Measurements from ENCODE around the gene FAM13A. TPM values are rescaled to one million over a fixed set of nuclear protein-coding genes. Genes with fewer than 3 reads are reported as not detected.
A peak's percentile ranks its signal among the peaks of the same experiment; 100 is the strongest.

FAM13A gene
- total and polyA plus RNA-seq, 2 experiments from 2014 or later, result 5.3 to 6.6 TPM

DNA sequence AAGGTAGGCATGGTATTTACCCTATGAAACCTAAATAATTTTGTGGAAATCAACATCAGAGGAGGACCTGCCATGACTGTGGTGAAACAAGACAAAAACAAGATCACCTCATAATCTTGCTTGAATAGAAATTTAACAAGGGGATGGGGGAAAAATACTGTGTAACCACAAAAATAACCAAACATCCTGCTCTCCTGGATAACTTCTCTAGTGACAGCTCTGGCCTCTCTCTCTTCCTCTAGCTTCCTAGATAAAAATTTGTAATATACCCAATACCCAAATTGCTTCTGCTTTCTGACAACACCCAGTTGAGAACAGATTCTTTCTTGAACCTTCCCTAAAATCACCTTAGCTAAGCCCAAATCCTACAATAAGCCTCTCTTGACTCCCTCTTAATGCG lies 42.5 kb upstream of the FAM13A start:
- no peak overlapping the region for H3K27ac ChIP-seq
- in situ Hi-C loops (cut with MboI), result no loop called here
- no peaks in the 10 kb centered on the region for H4K20me1 ChIP-seq (ENCODE audit: insufficient read depth)
- no peaks in the 10 kb centered on the region for H3K36me3 ChIP-seq (ENCODE audit: low read depth)
- DNase-seq, result no peak
- H3F3A ChIP-seq (ENCODE audit: insufficient read depth), result no peaks in the 10 kb centered on the region
- H3K4me2 ChIP-seq (ENCODE audit: unreplicated experiment), result no peak overlapping the region
- H3K9ac ChIP-seq, result no peak overlapping the region
- H3K79me2 ChIP-seq (ENCODE audit: insufficient read depth), result no peaks in the 10 kb centered on the region
- no peaks in the 10 kb centered on the region for H3K4me1 ChIP-seq (ENCODE audit: insufficient read depth)
- peaks cover 6% of the 10 kb centered on the region; the same call in 1 of the 2 replicates for H3K9me2 ChIP-seq (ENCODE audit: insufficient read depth)
- 86 to 100% methylated on average over 1 of the region's 1 CpG for WGBS, 2 experiments (ENCODE audit: low coverage in 1 of 2, low lambda C conversion rate in 2 of 2, missing lambda C conversion rate in 2 of 2)
- no peaks in the 10 kb centered on the region for H3K9me3 ChIP-seq (ENCODE audit: low read depth)
- no peak for TF ChIP-seq EZH2phosphoT487 (IDR thresholded peaks at IDR 0.05; ENCODE audit: insufficient read depth, low read depth)
- TF ChIP-seq EZH2 (IDR thresholded peaks at IDR 0.05; ENCODE audit: insufficient read depth, poor library complexity, severe bottlenecking), result no peak
- H3K4me3 ChIP-seq, result no peak overlapping the region
- H3K27me3 ChIP-seq (replicated peaks; ENCODE audit: insufficient read depth), result 0 out of 2 replicates have a peak, but pooled peaks cover 4% of the 10 kb centered on the region
- no peak overlapping the region for H2AFZ ChIP-seq

DNA sequence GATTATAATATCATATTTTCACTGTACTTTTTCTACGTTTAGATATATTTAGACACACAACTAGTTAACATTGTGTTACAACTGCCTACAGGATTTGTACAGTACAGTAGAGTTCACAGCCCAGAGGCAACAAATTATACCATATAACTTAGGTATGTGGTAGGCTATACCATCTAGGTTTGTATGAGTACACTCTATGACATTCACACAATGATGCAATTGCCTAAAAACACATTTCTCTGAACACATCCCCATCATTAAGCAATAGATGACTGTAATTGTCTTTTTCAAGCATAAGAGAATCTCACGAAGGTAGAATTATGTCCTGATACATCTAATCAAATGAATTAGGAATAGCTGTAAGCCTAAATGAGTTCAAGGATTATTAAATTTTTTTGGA lies 42.0 kb upstream of the FAM13A start:
- H3K27ac ChIP-seq, result no peak overlapping the region
- H4K20me1 ChIP-seq (ENCODE audit: insufficient read depth), result no peaks in the 10 kb centered on the region
- no peaks in the 10 kb centered on the region for H3F3A ChIP-seq (ENCODE audit: insufficient read depth)
- H3K9me3 ChIP-seq (ENCODE audit: low read depth), result no peaks in the 10 kb centered on the region
- no peaks in the 10 kb centered on the region for H3K36me3 ChIP-seq (ENCODE audit: low read depth)
- TF ChIP-seq EZH2 (IDR thresholded peaks at IDR 0.05; ENCODE audit: insufficient read depth, poor library complexity, severe bottlenecking) (no peak), EZH2phosphoT487 (IDR thresholded peaks at IDR 0.05; ENCODE audit: insufficient read depth, low read depth) (no peak)
- no peak overlapping the region for H3K4me2 ChIP-seq (ENCODE audit: unreplicated experiment)
- peak; percentile 39 for DNase-seq
- 34 to 42% methylated on average over 2 of the region's 2 CpGs for WGBS, 2 experiments (ENCODE audit: low coverage in 1 of 2, low lambda C conversion rate in 2 of 2, missing lambda C conversion rate in 2 of 2)
- no peak overlapping the region for H3K4me3 ChIP-seq
- in situ Hi-C loops (cut with MboI), result no loop called here
- 0 out of 2 replicates have a peak, but pooled peaks cover 3% of the 10 kb centered on the region for H3K27me3 ChIP-seq (replicated peaks; ENCODE audit: insufficient read depth)
- no peak overlapping the region for H2AFZ ChIP-seq
- H3K9me2 ChIP-seq (ENCODE audit: insufficient read depth), result peaks cover 6% of the 10 kb centered on the region; the same call in 1 of the 2 replicates
- H3K79me2 ChIP-seq (ENCODE audit: insufficient read depth), result no peaks in the 10 kb centered on the region
- no peak overlapping the region for H3K9ac ChIP-seq
- H3K4me1 ChIP-seq (ENCODE audit: insufficient read depth), result no peaks in the 10 kb centered on the region

DNA sequence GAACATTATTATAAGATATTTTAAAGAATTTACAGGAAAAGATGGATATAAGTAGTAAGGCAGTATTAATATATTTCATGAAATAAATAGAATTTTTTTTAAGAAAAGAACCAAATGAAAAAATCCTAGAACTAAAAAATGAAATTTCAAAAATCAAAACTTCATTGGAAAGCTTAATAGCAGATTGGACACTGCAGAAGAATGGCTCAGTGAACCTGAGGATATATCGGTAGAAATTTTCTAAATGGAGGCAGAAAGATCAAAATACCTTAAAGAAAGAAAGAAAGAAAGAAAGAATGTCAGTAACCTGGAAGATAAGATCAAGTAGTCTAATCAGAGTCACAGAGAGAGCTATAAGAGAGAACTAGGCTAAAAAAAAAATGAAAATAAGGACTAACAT lies 21.3 kb upstream of the FAM13A start:
- H4K20me1 ChIP-seq (ENCODE audit: insufficient read depth), result no peaks in the 10 kb centered on the region
- H3K9ac ChIP-seq, result no peak overlapping the region
- WGBS, 2 experiments (ENCODE audit: low coverage in 1 of 2, low lambda C conversion rate in 2 of 2, missing lambda C conversion rate in 2 of 2), result 30 to 43% methylated on average over 1 of the region's 1 CpG
- in situ Hi-C loops (cut with MboI), result no loop called here
- no peaks in the 10 kb centered on the region for H3K79me2 ChIP-seq (ENCODE audit: insufficient read depth)
- no peak overlapping the region for H3K27ac ChIP-seq
- no peaks in the 10 kb centered on the region for H3F3A ChIP-seq (ENCODE audit: insufficient read depth)
- TF ChIP-seq EZH2phosphoT487 (IDR thresholded peaks at IDR 0.05; ENCODE audit: insufficient read depth, low read depth), result no peak
- TF ChIP-seq EZH2 (IDR thresholded peaks at IDR 0.05; ENCODE audit: insufficient read depth, poor library complexity, severe bottlenecking), result no peak
- H3K9me2 ChIP-seq (ENCODE audit: insufficient read depth), result no peaks in the 10 kb centered on the region
- H3K27me3 ChIP-seq (replicated peaks; ENCODE audit: insufficient read depth), result no peaks in the 10 kb centered on the region; the same call in 1 of the 2 replicates
- H3K4me3 ChIP-seq, result no peak overlapping the region
- no peaks in the 10 kb centered on the region for H3K9me3 ChIP-seq (ENCODE audit: low read depth)
- no peak overlapping the region for H2AFZ ChIP-seq
- no peaks in the 10 kb centered on the region for H3K4me1 ChIP-seq (ENCODE audit: insufficient read depth)
- H3K4me2 ChIP-seq (ENCODE audit: unreplicated experiment), result no peak overlapping the region
- H3K36me3 ChIP-seq (ENCODE audit: low read depth), result no peaks in the 10 kb centered on the region
- no peak for DNase-seq

- Histone ChIP-seq H4K20me1 (ENCODE audit: insufficient read depth) (no peaks in the 10 kb centered on the region), H3K27me3 (replicated peaks; ENCODE audit: insufficient read depth) (no peaks in the 10 kb centered on the region; the same call in 1 of the 2 replicates), H3K79me2 (ENCODE audit: insufficient read depth) (no peaks in the 10 kb centered on the region), H3K9me3 (ENCODE audit: low read depth) (no peaks in the 10 kb centered on the region), H3K4me3 (no peak overlapping the region), H3K27ac (no peak overlapping the region), H3K9me2 (ENCODE audit: insufficient read depth) (no peaks in the 10 kb centered on the region), H3K4me2 (ENCODE audit: unreplicated experiment) (no peak overlapping the region), H3K36me3 (ENCODE audit: low read depth) (no peaks in the 10 kb centered on the region), H3F3A (ENCODE audit: insufficient read depth) (no peaks in the 10 kb centered on the region), H3K9ac (no peak overlapping the region), H2AFZ (no peak overlapping the region), H3K4me1 (ENCODE audit: insufficient read depth) (no peaks in the 10 kb centered on the region)
- DNase-seq, result peak; percentile 17
- TF ChIP-seq EZH2 (IDR thresholded peaks at IDR 0.05; ENCODE audit: insufficient read depth, poor library complexity, severe bottlenecking) (no peak), EZH2phosphoT487 (IDR thresholded peaks at IDR 0.05; ENCODE audit: insufficient read depth, low read depth) (no peak)
- in situ Hi-C loops (cut with MboI), result no loop called here
These were observed 20.8 kb upstream of the FAM13A start for GRCh38 chr4:89077761-89078160.

- 77 to 92% methylated on average over 1 of the region's 1 CpG for WGBS, 2 experiments (ENCODE audit: low coverage in 1 of 2, low lambda C conversion rate in 2 of 2, missing lambda C conversion rate in 2 of 2)
- Histone ChIP-seq H3K9me3 (ENCODE audit: low read depth) (no peaks in the 10 kb centered on the region), H3K79me2 (ENCODE audit: insufficient read depth) (no peaks in the 10 kb centered on the region), H3K9ac (no peak overlapping the region), H3K27ac (no peak overlapping the region), H3K36me3 (ENCODE audit: low read depth) (no peaks in the 10 kb centered on the region), H4K20me1 (ENCODE audit: insufficient read depth) (no peaks in the 10 kb centered on the region), H3K4me2 (ENCODE audit: unreplicated experiment) (no peak overlapping the region), H3K4me3 (no peak overlapping the region), H2AFZ (no peak overlapping the region), H3F3A (ENCODE audit: insufficient read depth) (no peaks in the 10 kb centered on the region), H3K9me2 (ENCODE audit: insufficient read depth) (no peaks in the 10 kb centered on the region), H3K4me1 (ENCODE audit: insufficient read depth) (no peaks in the 10 kb centered on the region), H3K27me3 (replicated peaks; ENCODE audit: insufficient read depth) (no peaks in the 10 kb centered on the region)
- DNase-seq, result no peak
- TF ChIP-seq EZH2phosphoT487 (IDR thresholded peaks at IDR 0.05; ENCODE audit: insufficient read depth, low read depth) (no peak), EZH2 (IDR thresholded peaks at IDR 0.05; ENCODE audit: insufficient read depth, poor library complexity, severe bottlenecking) (no peak)
- in situ Hi-C loops (cut with MboI), result no loop called here
These were observed 15.9 kb upstream of the FAM13A start for GRCh38 chr4:89072921-89073320.
